Measurements from ENCODE around the gene ZNF367. TPM values are rescaled to one million over a fixed set of nuclear protein-coding genes. Genes with fewer than 3 reads are reported as not detected.

Gene ZNF367
- total and polyA plus RNA-seq, 2 donors (not counting 1 experiment from before 2014, with no cell fraction given) = 0.66 to 2.2 TPM

- H3K36me3 ChIP-seq (ENCODE audit: control insufficient read depth, insufficient read depth, low read length) = no peaks in the 10 kb centered on the region
- no peak overlapping the region for H3K4me3 ChIP-seq (replicated peaks in 1 of 4; ENCODE audit: control extremely low read depth in 1 of 4, insufficient read depth in 1 of 4, low read depth in 3 of 4, low read length in 4 of 4)
- H4K20me1 ChIP-seq (ENCODE audit: control insufficient read depth, extremely low read depth, insufficient read depth, low read length) = no peaks in the 10 kb centered on the region
- H3K27ac ChIP-seq (ENCODE audit: insufficient read depth, low read length) = no peak overlapping the region
- TF ChIP-seq CTCF (conservative IDR thresholded peaks at IDR 0.05 in 1 of 2, IDR thresholded peaks at IDR 0.05 in 1 of 2; ENCODE audit: low read depth in 1 of 2, low read length in 2 of 2) (no peak), EZH2 (IDR thresholded peaks at IDR 0.05; ENCODE audit: low read length, missing control alignments) (no peak)
- H3K27me3 ChIP-seq (ENCODE audit: control insufficient read depth, insufficient read depth, low read length) = no peaks in the 10 kb centered on the region
- no peak for DNase-seq (ENCODE audit: low read depth in 2 of 2)
- peaks cover 33% of the 10 kb centered on the region for H3K79me2 ChIP-seq (ENCODE audit: control insufficient read depth, insufficient read depth, low read length)
- H3K9me3 ChIP-seq (ENCODE audit: control insufficient read depth, insufficient read depth, low read depth, low read length) = no peaks in the 10 kb centered on the region
- no peak overlapping the region for H3K9ac ChIP-seq (ENCODE audit: insufficient read depth, low read length)
- H3K4me2 ChIP-seq (ENCODE audit: extremely low read depth, insufficient read depth, low read length) = no peak overlapping the region
- no peaks in the 10 kb centered on the region for H3K4me1 ChIP-seq (ENCODE audit: control insufficient read depth, extremely low read depth, insufficient read depth, low read length)
- no peak overlapping the region for H2AFZ ChIP-seq (ENCODE audit: low read length)
Observed at GRCh38 chr9:96411129-96411838, 6.9 kb downstream of the ZNF367 start.

- H2AFZ ChIP-seq (ENCODE audit: low read length) = no peak overlapping the region
- no peak for TF ChIP-seq EZH2 (IDR thresholded peaks at IDR 0.05; ENCODE audit: low read length, missing control alignments)
- TF ChIP-seq CTCF (conservative IDR thresholded peaks at IDR 0.05 in 1 of 2, IDR thresholded peaks at IDR 0.05 in 1 of 2; ENCODE audit: low read depth in 1 of 2, low read length in 2 of 2) = no peak
- no peak overlapping the region for H3K9ac ChIP-seq (ENCODE audit: insufficient read depth, low read length)
- H4K20me1 ChIP-seq (ENCODE audit: control insufficient read depth, extremely low read depth, insufficient read depth, low read length) = no peaks in the 10 kb centered on the region
- H3K27me3 ChIP-seq (ENCODE audit: control insufficient read depth, insufficient read depth, low read length) = no peaks in the 10 kb centered on the region
- no peak overlapping the region for H3K4me3 ChIP-seq (replicated peaks in 1 of 4; ENCODE audit: control extremely low read depth in 1 of 4, insufficient read depth in 1 of 4, low read depth in 3 of 4, low read length in 4 of 4)
- no peak for DNase-seq (ENCODE audit: low read depth in 2 of 2)
- H3K27ac ChIP-seq (ENCODE audit: insufficient read depth, low read length) = no peak overlapping the region
- H3K4me2 ChIP-seq (ENCODE audit: extremely low read depth, insufficient read depth, low read length) = no peak overlapping the region
- H3K4me1 ChIP-seq (ENCODE audit: control insufficient read depth, extremely low read depth, insufficient read depth, low read length) = no peaks in the 10 kb centered on the region
- H3K9me3 ChIP-seq (ENCODE audit: control insufficient read depth, insufficient read depth, low read depth, low read length) = no peaks in the 10 kb centered on the region
- no peaks in the 10 kb centered on the region for H3K36me3 ChIP-seq (ENCODE audit: control insufficient read depth, insufficient read depth, low read length)
- peaks cover 20% of the 10 kb centered on the region for H3K79me2 ChIP-seq (ENCODE audit: control insufficient read depth, insufficient read depth, low read length)
Observed at GRCh38 chr9:96408409-96409280, 9.5 kb downstream of the ZNF367 start.

- no peak overlapping the region for H3K4me3 ChIP-seq (replicated peaks in 1 of 4; ENCODE audit: control extremely low read depth in 1 of 4, insufficient read depth in 1 of 4, low read depth in 3 of 4, low read length in 4 of 4)
- no peaks in the 10 kb centered on the region for H3K36me3 ChIP-seq (ENCODE audit: control insufficient read depth, insufficient read depth, low read length)
- no peaks in the 10 kb centered on the region for H3K9me3 ChIP-seq (ENCODE audit: control insufficient read depth, insufficient read depth, low read depth, low read length)
- no peaks in the 10 kb centered on the region for H4K20me1 ChIP-seq (ENCODE audit: control insufficient read depth, extremely low read depth, insufficient read depth, low read length)
- H3K27me3 ChIP-seq (ENCODE audit: control insufficient read depth, insufficient read depth, low read length) = no peaks in the 10 kb centered on the region
- no peak overlapping the region for H2AFZ ChIP-seq (ENCODE audit: low read length)
- no peak for TF ChIP-seq CTCF (conservative IDR thresholded peaks at IDR 0.05 in 1 of 2, IDR thresholded peaks at IDR 0.05 in 1 of 2; ENCODE audit: low read depth in 1 of 2, low read length in 2 of 2)
- no peak for TF ChIP-seq EZH2 (IDR thresholded peaks at IDR 0.05; ENCODE audit: low read length, missing control alignments)
- peaks cover 15% of the 10 kb centered on the region for H3K79me2 ChIP-seq (ENCODE audit: control insufficient read depth, insufficient read depth, low read length)
- DNase-seq (ENCODE audit: low read depth in 2 of 2) = no peak
- H3K9ac ChIP-seq (ENCODE audit: insufficient read depth, low read length) = no peak overlapping the region
- no peak overlapping the region for H3K27ac ChIP-seq (ENCODE audit: insufficient read depth, low read length)
- H3K4me1 ChIP-seq (ENCODE audit: control insufficient read depth, extremely low read depth, insufficient read depth, low read length) = peaks cover 3% of the 10 kb centered on the region
- H3K4me2 ChIP-seq (ENCODE audit: extremely low read depth, insufficient read depth, low read length) = no peak overlapping the region
Observed at GRCh38 chr9:96400132-96400910, 17.8 kb downstream of the ZNF367 start.
